ENCODE measurements around the gene AGAP2. TPM values are rescaled to one million over a fixed set of nuclear protein-coding genes. Genes with fewer than 3 reads are reported as not detected.

The AGAP2 gene
- total and polyA plus RNA-seq, 9 of the 15 experiments (the other 6 are each of a cell fraction or from before 2014, with no cell fraction given), result 0.04 to 0.77 (median 0.28) TPM; not detected in 1

- TF ChIP-seq, protein P1, sequence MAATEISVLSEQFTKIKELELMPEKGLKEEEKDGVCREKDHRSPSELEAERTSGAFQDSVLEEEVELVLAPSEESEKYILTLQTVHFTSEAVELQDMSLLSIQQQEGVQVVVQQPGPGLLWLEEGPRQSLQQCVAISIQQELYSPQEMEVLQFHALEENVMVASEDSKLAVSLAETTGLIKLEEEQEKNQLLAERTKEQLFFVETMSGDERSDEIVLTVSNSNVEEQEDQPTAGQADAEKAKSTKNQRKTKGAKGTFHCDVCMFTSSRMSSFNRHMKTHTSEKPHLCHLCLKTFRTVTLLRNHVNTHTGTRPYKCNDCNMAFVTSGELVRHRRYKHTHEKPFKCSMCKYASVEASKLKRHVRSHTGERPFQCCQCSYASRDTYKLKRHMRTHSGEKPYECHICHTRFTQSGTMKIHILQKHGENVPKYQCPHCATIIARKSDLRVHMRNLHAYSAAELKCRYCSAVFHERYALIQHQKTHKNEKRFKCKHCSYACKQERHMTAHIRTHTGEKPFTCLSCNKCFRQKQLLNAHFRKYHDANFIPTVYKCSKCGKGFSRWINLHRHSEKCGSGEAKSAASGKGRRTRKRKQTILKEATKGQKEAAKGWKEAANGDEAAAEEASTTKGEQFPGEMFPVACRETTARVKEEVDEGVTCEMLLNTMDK (IDR thresholded peaks at IDR 0.05; ENCODE audit: borderline replicate concordance, insufficient read depth, low read depth, low read length, poor library complexity, severe bottlenecking), result peak; percentile 92
- TF ChIP-seq PKNOX1 (IDR thresholded peaks at IDR 0.05) (no peak; the same call in 1 of the 2 replicates), CEBPB (tag; IDR thresholded peaks at IDR 0.05) (peak; percentile 96), ZNF589 (CRISPR knock-in tag; IDR thresholded peaks at IDR 0.05; ENCODE audit: low read depth) (no peak), NR1H2 (CRISPR knock-in tag; IDR thresholded peaks at IDR 0.05) (0 out of 2 replicates have a peak, but pooled peaks have one; percentile 40), SMARCB1 (IDR thresholded peaks at IDR 0.05; ENCODE audit: insufficient read length, low read depth) (no peak), GTF2F1 (IDR thresholded peaks at IDR 0.05; ENCODE audit: low read depth, low read length) (0 out of 2 replicates have a peak, but pooled peaks have one; percentile 76), DPF2 (IDR thresholded peaks at IDR 0.05) (peak; percentile 28; the same call in 1 of the 2 replicates), SLC30A9 (CRISPR knock-in tag; IDR thresholded peaks at IDR 0.05) (no peak)
- TF ChIP-seq, protein P2, sequence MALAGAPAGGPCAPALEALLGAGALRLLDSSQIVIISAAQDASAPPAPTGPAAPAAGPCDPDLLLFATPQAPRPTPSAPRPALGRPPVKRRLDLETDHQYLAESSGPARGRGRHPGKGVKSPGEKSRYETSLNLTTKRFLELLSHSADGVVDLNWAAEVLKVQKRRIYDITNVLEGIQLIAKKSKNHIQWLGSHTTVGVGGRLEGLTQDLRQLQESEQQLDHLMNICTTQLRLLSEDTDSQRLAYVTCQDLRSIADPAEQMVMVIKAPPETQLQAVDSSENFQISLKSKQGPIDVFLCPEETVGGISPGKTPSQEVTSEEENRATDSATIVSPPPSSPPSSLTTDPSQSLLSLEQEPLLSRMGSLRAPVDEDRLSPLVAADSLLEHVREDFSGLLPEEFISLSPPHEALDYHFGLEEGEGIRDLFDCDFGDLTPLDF (CRISPR knock-in tag; IDR thresholded peaks at IDR 0.05), result no peak
Observed at GRCh38 chr12:57782608-57783465, 44.3 kb upstream of the AGAP2 start, which contains the start of gene TSFM (continued).
